NCI-H1417 (cell line): ENCODE results near the gene CTSD.

Experiments used
- DNase-seq, 3 experiments: peaks; one replicate each; lab custom pipeline; 2025; lab: John Stamatoyannopoulos, UW

CTSD gene

GRCh38 chr11:1755692-1756561 is 7.8 kb downstream of the CTSD start:
- peak in 2 of 3 experiments; percentile 56 to 79 for DNase-seq

GRCh38 chr11:1755344-1755691 is 8.4 kb downstream of the CTSD start:
- DNase-seq = no peak

- no peak for DNase-seq
Observed at GRCh38 chr11:1754376-1755150, 9.2 kb downstream of the CTSD start.

DNA sequence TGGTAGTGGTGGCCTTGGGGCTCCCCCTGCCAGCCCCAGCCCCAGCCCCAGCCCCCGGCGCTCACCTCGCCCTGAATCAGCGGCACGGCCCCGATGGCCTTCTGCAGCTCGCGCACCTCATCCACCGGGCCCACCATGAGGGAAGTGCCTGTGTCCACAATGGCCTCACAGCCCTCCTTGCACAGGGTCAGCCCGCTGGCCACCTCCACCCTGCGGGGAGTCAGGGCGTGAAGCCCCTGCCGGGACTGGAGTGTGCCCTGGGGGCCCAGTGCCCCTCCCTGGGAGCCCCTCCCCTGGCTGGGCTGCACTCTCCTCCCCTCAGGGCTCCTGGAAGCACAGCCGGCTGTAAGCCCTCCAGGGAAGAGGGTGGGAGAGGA is 9.8 kb downstream of the CTSD start:
- no peak for DNase-seq

- no peak for DNase-seq
Observed at GRCh38 chr11:1753229-1753928, 10.3 kb downstream of the CTSD start.

DNA sequence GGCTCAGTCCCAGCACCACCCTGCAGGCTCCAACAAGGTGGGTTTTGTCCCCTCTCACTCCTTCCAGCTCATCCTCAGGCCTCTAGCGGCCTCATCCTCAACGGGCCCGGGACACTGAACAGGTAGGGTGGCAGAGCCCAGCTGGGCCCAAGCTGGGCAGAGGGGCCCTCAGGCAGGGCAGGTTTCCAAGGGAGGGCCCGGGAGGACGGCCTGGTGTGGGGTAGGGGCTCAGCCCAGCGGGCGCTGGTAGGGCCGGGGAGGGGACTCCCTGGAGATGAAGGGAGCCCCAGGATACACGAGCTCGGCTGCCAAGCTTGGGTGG is 10.9 kb downstream of the CTSD start:
- DNase-seq = no peak

GRCh38 chr11:1751999-1752906 is 11.5 kb downstream of the CTSD start:
- DNase-seq = no peak

GRCh38 chr11:1751531-1751921 is 12.2 kb downstream of the CTSD start:
- DNase-seq = no peak

DNA sequence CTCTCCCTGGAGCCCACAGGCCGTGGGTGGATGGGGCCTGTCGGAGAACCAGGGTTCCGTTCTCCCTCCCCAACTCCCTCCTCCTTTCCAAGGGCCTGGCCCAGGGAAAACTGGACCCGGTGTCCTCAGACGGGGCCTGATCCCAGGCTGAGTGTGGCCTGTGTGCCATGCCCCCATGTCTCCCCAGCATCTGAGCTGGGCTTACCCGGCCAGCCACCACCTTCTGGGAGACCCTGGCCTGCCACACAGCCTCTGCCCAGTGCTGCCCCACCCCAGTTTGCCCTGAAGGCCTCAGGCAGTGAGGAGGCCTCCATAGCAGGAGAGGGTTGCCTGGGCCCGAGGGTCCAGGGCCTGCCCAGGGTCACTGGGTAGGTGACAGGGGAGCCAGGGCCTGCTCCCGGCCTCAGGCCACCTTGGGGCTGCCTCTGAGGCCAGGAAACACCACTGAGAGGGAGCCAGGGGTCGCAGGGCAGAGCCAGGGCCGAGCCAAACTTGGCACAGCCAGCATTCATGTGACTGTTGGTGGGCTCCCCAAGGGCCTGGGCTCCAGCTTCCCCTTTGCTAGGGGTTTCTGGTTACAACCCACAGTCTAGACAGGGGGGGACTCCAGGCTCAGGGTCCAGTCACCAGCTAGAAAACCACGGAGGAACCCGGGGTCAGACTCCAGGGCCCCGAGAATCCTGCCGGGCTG is 12.7 kb downstream of the CTSD start:
- no peak for DNase-seq

DNA sequence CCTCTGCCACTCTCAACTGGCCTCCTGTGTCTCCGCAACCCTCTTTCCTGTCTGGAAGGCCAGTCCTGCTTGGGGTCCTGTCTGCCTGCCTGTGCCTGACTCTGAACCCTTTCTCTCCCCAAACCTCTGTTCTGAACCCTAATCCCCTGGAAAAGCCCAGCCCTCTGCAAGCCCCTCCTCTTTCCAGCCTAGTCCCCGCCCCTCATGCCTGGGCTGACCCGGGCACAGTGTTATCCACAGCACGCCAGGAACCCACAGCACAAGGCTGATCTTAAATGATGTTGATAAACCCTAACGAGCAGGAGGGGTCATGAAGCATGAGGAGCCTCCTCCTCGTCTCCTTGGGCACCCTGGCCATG is 13.3 kb downstream of the CTSD start, which contains the start of gene IFITM10:
Gene IFITM10, minus strand, starts transcription at position 115 of the 359 bp plus-strand sequence. CDS start 153 bp downstream, outside the sequence.
- DNase-seq = peak in 1 of 3 experiments; percentile 6

DNA sequence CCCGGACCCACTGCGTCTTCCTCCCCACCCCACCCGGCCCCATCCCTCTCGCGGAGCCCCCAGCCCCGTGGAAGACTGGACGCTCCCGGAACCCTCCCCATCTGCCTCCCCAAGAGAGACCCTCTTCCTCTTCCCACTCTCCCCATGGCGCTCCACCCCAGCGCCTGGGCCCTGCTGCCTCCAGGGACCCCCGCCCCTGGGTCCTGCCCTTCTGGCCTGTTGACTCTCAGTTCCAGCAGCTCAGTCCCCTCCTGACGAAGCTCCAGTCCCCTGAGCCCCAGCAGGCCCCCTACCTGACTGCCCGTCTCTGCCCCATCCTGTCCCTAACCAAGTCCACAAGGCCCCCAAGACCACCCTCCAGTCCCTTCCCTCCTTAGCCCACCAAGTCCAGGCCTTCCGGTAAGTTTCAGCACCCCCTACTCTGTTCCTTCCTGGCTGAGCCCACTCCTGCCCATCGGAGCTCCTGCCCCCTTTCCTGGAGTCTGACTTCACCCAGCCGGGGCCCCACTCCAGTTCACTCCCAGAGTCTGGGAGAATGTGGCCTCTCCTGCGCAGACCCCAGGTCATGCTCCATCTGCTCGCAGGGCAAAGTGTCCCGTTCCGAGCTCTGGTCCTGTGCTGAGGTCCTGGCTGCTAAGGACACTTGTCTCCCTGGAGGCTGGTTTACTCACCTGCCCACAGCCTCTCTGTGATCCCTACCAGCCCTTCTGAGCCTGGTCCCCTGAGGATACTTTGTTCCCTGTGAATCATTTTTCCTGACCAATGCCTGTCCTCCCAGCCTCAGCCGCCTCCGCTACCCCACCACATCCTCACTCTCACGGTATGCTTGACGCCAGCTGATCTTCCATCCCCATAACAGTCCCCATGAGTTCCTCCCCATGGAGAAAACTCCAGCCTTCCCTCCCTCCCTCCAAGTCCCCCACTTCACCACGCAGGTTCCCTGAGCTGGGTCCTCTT is 14.1 kb downstream of the CTSD start:
- peak in 2 of 3 experiments; percentile 28 to 44 for DNase-seq

- peak in 2 of 3 experiments; percentile 49 to 59 for DNase-seq
Observed at GRCh38 chr11:1748636-1749394, 14.9 kb downstream of the CTSD start.

DNA sequence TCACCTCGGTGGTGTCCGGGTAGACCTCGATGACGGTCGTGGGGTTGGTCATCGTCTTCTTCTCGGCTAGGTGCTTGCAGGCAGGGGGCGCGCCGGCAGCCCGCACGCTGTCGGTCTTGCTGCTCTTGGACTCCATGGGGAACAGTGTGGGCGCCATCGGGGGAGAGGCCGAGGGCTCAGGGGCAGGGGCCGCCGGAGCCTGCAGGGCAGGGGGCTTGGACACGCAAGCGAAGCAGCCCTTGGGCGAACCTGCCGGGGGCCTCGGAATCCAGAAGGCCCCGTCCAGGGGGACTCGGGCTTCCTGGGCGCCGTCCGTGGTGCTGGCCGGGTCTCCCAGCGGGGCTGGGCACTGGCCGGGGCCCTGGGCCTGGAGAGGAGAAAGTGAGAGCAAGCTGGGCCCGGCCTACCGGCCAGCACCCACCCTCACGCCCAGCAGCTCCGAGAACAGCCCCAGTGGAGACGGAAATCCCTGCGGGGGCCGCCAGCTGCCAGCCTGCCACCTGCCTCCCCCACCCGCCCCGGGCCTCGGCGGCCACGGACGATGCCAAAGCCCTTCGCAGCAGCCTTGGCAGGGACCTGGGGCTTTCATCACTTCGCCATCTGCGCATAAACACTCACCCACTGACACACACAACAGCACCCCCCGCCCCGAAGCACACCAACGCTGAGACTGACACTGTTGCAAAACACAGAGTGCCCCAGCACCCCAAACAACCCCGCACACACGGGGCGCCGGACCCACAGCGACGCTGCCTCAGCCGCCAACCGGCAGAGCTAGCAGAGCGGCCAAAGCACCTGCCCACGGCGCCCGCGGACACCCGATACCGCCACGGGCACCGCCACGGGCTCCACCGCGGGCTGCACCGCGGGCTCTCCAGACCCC is 15.7 kb downstream of the CTSD start:
- peak in 2 of 3 experiments; percentile 44 to 45 for DNase-seq

GRCh38 chr11:1746956-1747752 is 16.6 kb downstream of the CTSD start:
- peak in 1 of 3 experiments; percentile 17 for DNase-seq

- DNase-seq = no peak
Observed at GRCh38 chr11:1746511-1746931, 17.2 kb downstream of the CTSD start.

- DNase-seq = no peak
Observed at GRCh38 chr11:1745701-1746320, 17.9 kb downstream of the CTSD start.
